Middle frontal gyrus (tissue), 1 donor: ENCODE data around the gene ZNF69.
"Not testable (repeated sequence)": the region's sequence is repeated elsewhere in the genome, so short reads cannot be mapped to it uniquely, and the experiment has no call there.

Source experiments
- DNase-seq: peaks from one replicate; pipeline ENCODE4 v3.0.0-alpha.2; 2015; ENCODE audit warnings: low spot score; ENCODE audit errors: extremely low spot score

ZNF69 gene

DNA sequence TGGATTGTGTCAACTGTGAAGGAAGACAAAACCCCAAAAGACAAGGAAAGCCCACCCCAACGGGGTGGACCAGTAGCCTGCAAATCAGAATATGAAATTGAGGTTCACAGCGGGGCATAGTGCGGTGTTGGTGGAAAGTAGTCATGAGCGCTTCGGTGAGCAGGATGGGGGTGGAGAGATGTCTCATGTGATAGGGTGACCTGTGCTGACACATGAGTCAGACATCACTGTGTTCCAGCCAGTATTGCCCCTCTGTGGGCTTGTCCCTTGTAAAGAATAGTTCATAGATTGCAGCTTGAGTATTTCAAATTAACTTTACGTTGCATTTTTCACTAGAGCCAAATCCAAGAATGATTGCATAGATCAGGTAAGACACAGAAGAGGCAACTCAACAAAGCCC, 7.3 kb downstream of the ZNF69 start:
- no peak for DNase-seq

DNA sequence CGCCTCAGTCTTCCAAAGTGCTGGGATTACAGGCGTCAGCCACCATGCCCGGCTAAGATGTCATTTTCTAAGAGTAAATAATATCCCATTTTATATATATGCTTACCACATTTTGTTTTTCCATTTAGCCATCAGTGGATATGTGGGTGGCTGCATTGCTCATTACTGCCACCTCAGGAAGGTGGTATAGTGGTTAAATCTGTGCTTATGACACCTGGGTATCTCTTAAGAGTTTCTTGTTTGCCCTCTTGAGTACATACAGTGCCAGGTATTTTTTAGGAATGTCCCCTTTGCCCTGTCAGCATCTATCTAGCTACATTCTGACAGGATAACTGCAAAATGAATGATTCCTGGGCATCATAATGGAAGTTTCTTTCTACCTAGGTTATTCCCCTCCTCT, 14.6 kb downstream of the ZNF69 start:
- no peak for DNase-seq

- no peak for DNase-seq
Measured at GRCh38 chr19:11905928-11906327, 18.3 kb downstream of the ZNF69 start.

DNA sequence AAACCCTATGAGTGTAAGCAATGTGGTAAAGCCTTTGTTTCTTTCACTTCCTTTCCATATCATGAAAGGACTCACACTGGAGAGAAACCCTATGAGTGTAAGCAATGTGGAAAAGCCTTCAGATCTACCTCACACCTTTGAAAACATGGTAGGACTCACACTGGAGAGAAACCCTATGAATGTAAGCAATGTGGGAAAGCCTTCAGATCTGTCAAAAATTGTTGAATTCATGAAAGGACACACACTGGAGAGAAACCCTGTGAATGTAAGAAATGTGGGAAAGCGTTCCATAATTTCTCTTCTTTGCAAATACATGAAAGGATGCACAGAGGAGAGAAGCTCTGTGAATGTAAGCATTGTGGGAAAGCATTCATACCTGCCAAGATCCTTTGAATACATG, 24.4 kb downstream of the ZNF69 start:
- not testable (repeated sequence) for DNase-seq

DNA sequence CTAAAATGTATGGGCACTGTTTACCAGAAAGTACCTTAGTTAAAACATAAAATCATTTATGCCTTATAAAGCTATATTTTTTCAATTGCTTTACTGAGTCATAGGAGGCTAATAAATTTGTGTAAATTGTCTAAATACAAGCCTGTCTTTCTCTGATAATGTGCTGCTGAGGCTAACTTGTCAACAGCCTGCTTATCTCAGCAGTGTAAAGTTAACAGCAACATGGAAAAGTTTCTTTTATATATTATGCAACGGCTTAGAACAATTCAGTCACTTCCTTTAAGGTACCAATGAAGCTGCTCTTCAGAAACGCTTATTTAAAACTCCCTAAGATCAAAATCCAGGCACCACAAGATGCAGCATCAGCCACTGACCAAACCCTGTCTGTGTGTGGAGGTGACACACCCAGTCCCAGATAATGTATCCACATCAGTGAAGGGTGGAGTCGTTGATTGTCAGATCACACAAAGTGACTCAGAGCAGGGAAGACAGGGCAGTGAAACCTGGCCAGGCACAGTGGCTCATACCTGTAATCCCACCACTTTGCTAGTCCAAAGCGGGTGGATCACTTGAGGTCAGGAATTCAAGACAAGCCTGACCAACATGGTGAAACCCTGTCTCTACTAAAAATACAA, 27.0 kb downstream of the ZNF69 start:
- DNase-seq = not testable (repeated sequence)

DNA sequence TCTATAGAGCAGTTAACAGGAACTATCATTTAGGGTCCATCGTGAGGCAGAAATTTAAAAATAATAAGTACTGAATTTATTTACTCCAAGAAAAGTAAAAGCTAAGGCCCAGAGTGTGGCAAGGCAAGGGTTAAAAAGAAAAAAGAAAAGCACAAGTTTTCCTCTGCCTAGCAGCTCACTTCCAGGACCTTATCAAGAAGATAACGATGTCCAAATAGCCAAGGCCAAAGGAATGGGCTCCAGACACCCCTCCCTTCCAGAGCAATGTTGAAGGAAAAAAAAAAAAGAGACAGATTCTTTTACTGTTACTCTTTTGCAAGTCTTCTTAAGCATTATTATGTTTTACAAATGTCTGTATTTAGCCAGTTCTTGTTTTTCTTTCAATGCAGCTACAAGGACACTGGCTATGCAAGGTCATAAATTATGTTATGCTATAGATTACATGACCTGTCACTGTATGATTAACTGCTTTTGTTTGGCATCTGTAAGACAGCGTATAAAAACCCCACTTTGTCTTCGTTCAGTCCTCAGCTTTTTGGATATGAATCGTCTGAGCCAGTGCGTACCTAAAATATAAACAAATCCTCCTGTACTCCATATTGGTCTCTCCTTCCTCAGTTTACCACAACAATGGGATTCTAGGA, 34.4 kb downstream of the ZNF69 start:
- DNase-seq = no peak

- peak; percentile 88 for DNase-seq
Measured at GRCh38 chr19:11924886-11925650, 37.5 kb downstream of the ZNF69 start, which contains the start of gene ZNF700. Gene ZNF700 (plus strand): TSS chr19:11925107. CDS start chr19:11925211, 104 bp downstream.

DNA sequence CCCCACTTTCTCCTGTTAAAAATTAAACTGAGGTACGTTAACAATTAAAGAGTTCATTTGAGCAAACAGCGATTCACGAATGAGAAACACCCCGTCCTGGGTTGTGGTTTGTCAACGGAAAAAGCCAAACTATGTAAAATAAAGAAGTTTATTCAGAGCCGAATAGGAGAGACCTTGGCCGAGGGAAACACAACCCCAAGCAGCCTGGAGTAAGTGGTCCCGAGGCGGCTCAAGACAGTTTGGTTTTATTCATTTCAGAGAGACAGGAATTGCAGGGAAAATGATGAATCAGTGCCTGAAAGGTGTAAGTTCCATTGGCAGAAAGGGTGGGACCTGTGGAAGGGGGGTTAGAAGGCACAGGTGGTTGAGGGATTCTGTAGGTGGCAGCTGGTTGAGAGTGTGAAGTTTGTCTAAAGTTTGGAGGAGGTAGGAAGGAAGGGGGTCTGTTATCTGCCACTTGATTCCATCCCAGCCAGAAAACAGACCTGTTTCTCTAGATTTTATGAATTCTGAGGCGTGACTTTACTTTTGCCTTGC, 38.1 kb downstream of the ZNF69 start:
- not testable (repeated sequence) for DNase-seq

GRCh38 chr19:11927227-11927626, 39.6 kb downstream of the ZNF69 start:
- DNase-seq = no peak

DNA sequence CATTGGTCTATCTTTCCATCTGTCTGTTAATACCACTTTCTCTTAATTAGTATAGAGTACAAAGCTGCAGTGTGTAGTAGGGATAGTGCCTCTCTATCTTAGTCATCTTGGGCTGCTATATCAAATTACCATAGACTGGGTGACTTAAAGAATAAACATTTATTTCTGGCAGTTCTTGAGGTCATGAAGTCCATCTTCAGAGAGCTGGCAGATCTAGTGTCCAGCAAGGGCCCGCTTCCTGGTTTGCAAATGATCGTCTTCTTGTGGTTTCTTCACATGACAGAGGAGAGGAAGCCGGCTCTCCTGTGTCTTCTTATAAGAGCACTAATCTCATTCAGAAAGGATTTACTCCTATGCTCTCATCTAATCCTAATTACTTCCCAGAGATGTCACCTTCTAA, 43.5 kb downstream of the ZNF69 start:
- DNase-seq = no peak

GRCh38 chr19:11931513-11931912, 43.9 kb downstream of the ZNF69 start:
- DNase-seq = no peak

DNA sequence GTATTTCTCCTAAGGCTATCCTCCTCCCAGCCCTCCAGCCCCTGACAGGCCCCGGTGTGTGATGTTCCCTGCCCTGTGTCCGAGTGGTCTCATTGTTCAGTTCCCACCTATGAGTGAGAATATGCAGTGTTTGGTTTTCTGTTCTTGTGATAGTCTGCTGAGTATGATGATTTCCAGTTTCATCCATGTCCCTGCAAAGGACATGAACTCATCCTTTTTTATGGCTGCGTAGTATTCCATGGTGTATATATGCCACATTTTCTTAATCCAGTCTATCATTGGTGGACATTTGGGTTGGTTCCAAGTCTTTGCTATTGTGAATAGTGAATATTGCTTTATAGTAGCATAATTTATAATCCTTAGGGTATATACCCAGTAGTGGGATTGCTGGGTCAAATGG, 48.2 kb downstream of the ZNF69 start:
- not testable (repeated sequence) for DNase-seq

DNA sequence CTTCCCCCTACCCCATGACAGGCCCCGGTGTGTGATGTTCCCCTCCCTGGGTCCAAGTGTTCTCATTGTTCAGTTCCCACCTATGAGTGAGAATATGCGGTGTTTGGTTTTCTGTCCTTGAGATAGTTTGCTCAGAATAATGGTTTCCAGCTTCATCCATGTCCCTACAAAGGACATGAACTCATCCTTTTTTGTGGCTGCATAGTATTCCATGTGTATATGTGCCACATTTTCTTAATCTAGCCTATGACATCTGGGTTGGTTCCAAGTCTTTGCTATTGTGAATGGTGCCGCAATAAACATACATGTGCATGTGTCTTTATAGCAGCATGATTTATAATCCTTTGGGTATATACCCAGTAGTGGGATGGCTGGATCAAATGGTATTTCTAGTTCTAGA, 50.8 kb downstream of the ZNF69 start:
- not testable (repeated sequence) for DNase-seq

- not testable (repeated sequence) for DNase-seq
Measured at GRCh38 chr19:11941361-11941887, 53.8 kb downstream of the ZNF69 start.

DNA sequence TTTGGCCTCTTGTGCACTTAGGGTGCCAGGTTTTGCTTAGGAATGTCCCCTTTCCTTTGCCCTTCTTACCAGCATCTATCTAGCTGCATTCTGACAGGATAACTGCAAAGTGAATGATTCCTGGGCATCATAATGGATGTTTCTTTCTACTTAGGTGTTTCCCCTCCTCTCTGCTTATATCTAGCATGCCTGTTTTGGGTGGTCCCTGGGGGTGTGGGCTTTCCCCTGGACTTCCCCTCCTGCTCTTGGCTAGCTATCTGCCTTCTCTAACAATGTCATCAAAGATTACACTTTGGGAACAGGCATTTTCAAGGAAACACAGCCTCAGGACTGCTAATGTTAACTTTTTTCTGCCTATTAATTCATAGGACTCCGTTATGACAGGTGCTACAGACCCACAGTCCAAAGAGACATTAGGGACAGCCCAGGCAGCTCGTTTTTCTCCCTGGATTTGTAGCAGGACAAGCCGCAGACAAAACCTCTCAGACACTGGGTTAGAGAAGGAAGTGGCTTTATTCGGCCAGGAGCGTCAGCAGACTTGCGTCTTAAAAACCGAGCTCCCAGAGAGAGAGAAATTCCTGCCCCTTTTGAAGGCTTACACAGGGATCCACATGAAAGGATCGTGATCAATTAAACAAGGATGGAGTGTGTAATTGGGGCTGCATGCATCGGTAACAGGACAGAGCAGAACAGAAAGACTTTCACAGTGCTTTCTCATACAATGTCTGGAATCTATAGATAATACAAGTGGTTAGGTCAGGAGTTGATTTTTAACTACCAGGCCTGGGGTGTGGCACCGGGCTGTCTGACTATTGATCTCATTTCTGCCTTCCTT, 54.6 kb downstream of the ZNF69 start:
- no peak for DNase-seq

- no peak for DNase-seq
Measured at GRCh38 chr19:11942843-11943108, 55.2 kb downstream of the ZNF69 start.

GRCh38 chr19:11944656-11945055, 57.1 kb downstream of the ZNF69 start:
- no peak for DNase-seq

DNA sequence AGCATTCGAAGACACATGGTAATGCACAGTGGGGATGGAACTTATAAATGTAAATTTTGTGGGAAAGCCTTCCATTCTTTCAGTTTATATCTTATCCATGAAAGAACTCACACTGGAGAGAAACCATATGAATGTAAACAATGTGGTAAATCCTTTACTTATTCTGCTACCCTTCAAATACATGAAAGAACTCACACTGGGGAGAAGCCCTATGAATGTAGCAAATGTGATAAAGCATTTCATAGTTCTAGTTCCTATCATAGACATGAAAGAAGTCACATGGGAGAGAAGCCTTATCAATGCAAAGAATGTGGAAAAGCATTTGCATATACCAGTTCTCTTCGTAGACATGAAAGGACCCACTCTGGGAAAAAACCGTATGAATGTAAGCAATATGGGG, 61.1 kb downstream of the ZNF69 start:
- no peak for DNase-seq

DNA sequence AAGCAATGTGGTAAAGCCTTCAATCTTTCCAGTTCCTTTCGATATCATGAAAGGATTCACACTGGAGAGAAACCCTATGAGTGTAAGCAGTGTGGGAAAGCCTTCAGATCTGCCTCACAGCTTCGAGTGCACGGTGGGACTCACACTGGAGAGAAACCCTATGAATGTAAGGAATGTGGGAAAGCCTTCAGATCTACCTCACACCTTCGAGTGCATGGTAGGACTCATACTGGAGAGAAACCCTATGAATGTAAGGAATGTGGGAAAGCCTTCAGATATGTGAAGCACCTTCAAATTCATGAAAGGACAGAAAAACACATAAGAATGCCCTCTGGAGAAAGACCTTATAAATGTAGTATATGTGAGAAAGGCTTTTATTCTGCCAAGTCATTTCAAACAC, 61.6 kb downstream of the ZNF69 start:
- DNase-seq = no peak

GRCh38 chr19:11949614-11950080, 62.1 kb downstream of the ZNF69 start:
- DNase-seq = not testable (repeated sequence)

GRCh38 chr19:11950312-11950711, 62.7 kb downstream of the ZNF69 start:
- DNase-seq = no peak
